IMR-90 (cell line): ENCODE results near the gene SYT5.

Experiments
- BHLHE40 ChIP-seq: fragments of 150-350 bp; IDR thresholded peaks from 2 replicates; pipeline ENCODE4 v1.6.1; 2016; ENCODE audit warnings: mild to moderate bottlenecking, low read depth, low read length
- CEBPB ChIP-seq: IDR thresholded peaks from 2 replicates; pipeline ENCODE4 v1.6.1; 2012; ENCODE audit warnings: low read depth, low read length, improper control_type of control experiment
- FOS ChIP-seq: fragments of 150-350 bp; IDR thresholded peaks from 2 replicates; pipeline ENCODE4 v1.6.1; 2016; ENCODE audit warnings: low read depth, low read length
- POLR2A ChIP-seq: IDR thresholded peaks from 2 replicates; pipeline ENCODE4 v1.6.1; 2012; ENCODE audit warnings: mild to moderate bottlenecking, low read depth, low read length
- RAD21 ChIP-seq: IDR thresholded peaks from 2 replicates; pipeline ENCODE4 v1.6.1; 2012; ENCODE audit warnings: low read length, improper control_type of control experiment
- SMC3 ChIP-seq: fragments of 150-350 bp; IDR thresholded peaks from 2 replicates; pipeline ENCODE4 v1.6.1; 2016; ENCODE audit warnings: low read depth, mild to moderate bottlenecking, antibody characterized with exemption, low read length, moderate library complexity
- TF ChIP-seq, protein P1 (sequence below): conservative IDR thresholded peaks from 2 replicates; pipeline ENCODE4 v1.5.1; 2012; ENCODE audit warnings: mild to moderate bottlenecking, low read depth, low read length, improper control_type of control experiment
- TF ChIP-seq, protein P2 (sequence below): fragments of 150-350 bp; IDR thresholded peaks from 2 replicates; pipeline ENCODE4 v1.6.1; 2017; ENCODE audit warnings: mild to moderate bottlenecking, antibody characterized with exemption, low read length, low read depth
- TF ChIP-seq, protein P3 (sequence below): fragments of 150-350 bp; IDR thresholded peaks from 2 replicates; pipeline ENCODE4 v1.6.1; 2016; ENCODE audit warnings: low read depth, mild to moderate bottlenecking, low read length, moderate library complexity, borderline replicate concordance

DNA sequence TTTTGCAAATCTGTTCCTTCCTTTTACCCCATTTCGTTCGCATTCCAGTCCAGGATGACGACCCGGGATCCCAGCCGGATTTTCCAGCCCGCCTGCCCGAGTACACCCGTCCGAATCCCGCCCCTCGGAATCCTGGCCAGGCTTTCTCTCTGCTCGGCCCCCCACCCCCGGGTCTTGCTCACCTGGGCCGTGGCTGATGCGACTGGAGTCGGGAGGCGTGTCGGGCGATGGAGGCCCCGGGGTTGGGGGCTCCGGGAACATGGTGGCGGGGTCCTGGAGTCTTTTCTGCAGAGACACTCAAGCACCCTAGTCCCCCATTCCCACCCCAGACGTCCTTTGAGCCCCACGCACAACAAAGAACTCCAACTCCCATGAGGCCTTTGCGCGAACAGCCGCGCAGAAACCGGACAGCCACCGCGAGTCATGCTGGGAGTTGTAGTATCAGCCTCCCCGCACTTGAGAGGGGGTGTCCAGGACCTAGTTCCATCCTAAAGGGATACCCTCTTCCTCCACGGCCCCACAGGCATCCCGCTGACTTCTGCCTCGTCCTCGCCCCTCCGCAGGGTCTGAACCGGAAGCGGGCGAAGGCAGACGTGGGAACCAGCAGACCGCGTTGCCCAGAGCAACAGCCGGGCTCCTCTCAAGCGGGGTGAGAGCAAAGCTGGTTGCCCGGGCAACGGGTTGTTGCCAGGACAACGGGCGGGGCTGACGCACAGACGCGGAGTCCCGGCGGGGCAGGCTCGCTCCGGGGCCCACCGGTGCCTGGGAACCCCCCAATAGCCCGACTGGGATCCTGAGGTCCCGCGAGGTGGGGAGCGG, 1.1 kb downstream of the SYT5 start:
- TF ChIP-seq, protein P1, sequence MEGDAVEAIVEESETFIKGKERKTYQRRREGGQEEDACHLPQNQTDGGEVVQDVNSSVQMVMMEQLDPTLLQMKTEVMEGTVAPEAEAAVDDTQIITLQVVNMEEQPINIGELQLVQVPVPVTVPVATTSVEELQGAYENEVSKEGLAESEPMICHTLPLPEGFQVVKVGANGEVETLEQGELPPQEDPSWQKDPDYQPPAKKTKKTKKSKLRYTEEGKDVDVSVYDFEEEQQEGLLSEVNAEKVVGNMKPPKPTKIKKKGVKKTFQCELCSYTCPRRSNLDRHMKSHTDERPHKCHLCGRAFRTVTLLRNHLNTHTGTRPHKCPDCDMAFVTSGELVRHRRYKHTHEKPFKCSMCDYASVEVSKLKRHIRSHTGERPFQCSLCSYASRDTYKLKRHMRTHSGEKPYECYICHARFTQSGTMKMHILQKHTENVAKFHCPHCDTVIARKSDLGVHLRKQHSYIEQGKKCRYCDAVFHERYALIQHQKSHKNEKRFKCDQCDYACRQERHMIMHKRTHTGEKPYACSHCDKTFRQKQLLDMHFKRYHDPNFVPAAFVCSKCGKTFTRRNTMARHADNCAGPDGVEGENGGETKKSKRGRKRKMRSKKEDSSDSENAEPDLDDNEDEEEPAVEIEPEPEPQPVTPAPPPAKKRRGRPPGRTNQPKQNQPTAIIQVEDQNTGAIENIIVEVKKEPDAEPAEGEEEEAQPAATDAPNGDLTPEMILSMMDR, result no peak
- TF ChIP-seq, protein P2, sequence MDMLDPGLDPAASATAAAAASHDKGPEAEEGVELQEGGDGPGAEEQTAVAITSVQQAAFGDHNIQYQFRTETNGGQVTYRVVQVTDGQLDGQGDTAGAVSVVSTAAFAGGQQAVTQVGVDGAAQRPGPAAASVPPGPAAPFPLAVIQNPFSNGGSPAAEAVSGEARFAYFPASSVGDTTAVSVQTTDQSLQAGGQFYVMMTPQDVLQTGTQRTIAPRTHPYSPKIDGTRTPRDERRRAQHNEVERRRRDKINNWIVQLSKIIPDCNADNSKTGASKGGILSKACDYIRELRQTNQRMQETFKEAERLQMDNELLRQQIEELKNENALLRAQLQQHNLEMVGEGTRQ, result no peak
- TF ChIP-seq POLR2A (no peak), RAD21 (no peak), CEBPB (no peak), FOS (no peak), SMC3 (no peak), BHLHE40 (no peak)
- TF ChIP-seq, protein P3, sequence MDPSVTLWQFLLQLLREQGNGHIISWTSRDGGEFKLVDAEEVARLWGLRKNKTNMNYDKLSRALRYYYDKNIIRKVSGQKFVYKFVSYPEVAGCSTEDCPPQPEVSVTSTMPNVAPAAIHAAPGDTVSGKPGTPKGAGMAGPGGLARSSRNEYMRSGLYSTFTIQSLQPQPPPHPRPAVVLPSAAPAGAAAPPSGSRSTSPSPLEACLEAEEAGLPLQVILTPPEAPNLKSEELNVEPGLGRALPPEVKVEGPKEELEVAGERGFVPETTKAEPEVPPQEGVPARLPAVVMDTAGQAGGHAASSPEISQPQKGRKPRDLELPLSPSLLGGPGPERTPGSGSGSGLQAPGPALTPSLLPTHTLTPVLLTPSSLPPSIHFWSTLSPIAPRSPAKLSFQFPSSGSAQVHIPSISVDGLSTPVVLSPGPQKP, result no peak
